Activated T-helper 17 cell treated with anti-CD3 and anti-CD28 coated beads, Interleukin-2, amount 50 U/mL, for 72 hours (primary cell): ENCODE results near the gene OR2A25. TPM values are rescaled to one million over a fixed set of nuclear protein-coding genes. Genes with fewer than 3 reads are reported as not detected.

Experiments
- ATAC-seq: fragments of 150-1000 bp; cut with Tn5 transposase; replicated peaks from 2 replicates; pipeline ENCODE4 v1.10.0; 2021; ENCODE audit warnings: mild to moderate bottlenecking, moderate library complexity
- H3K27ac Mint-ChIP-seq: one replicate; pipeline ENCODE4 v1.8.0; 2022; ENCODE audit warnings: mixed read lengths
- H3K27me3 Mint-ChIP-seq: one replicate; pipeline ENCODE4 v1.8.0; 2022; ENCODE audit warnings: mixed read lengths
- H3K36me3 Mint-ChIP-seq: one replicate; pipeline ENCODE4 v1.8.0; 2022; ENCODE audit warnings: low read depth, mild to moderate bottlenecking, mixed read lengths
- H3K4me1 Mint-ChIP-seq: one replicate; pipeline ENCODE4 v1.8.0; 2022; ENCODE audit warnings: mixed read lengths
- H3K4me3 Mint-ChIP-seq: one replicate; pipeline ENCODE4 v1.8.0; 2022; ENCODE audit warnings: mild to moderate bottlenecking, mixed read lengths
- H3K9me3 Mint-ChIP-seq: one replicate; pipeline ENCODE4 v1.8.0; 2022; ENCODE audit warnings: mixed read lengths
- total RNA-seq, 2 donors: library from RNA; stranded (reverse); gene quantifications; one replicate each; pipeline ENCODE4 v1.2.3, GENCODE V29; 2022

Gene OR2A25
- total RNA-seq, 2 donors from 2014 or later = not detected

GRCh38 chr7:144105211-144105610, 35.6 kb downstream of the OR2A25 start:
- ATAC-seq = no peak
- H3K4me1 Mint-ChIP-seq = no peaks in the 10 kb centered on the region
- no peak overlapping the region for H3K4me3 Mint-ChIP-seq
- H3K36me3 Mint-ChIP-seq = no peaks in the 10 kb centered on the region
- H3K9me3 Mint-ChIP-seq = no peaks in the 10 kb centered on the region
- peaks cover 14% of the 10 kb centered on the region for H3K27me3 Mint-ChIP-seq
- no peak overlapping the region for H3K27ac Mint-ChIP-seq

DNA sequence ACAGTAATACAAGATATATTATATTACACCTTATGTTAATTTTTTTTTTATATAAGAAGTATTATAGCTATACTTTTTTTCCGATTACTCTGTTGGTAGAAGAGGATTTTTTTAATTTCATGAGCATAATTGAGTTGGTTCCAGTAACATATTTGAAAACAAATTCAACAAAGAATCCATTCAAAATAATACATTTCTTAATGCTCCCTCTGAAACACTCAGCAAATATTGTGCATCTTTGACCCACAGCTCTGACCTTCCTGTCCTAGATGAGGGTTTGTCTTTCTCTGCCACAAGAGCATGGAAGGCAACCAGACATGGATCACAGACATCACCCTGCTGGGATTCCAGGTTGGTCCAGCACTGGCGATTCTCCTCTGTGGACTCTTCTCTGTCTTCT, 39.7 kb downstream of the OR2A25 start, which contains the start of gene OR2A2:
OR2A2 (plus strand) TSS at position 301 of the 400 bp plus-strand sequence; CDS start at position 301, 0 bp downstream.
- H3K27me3 Mint-ChIP-seq = peaks cover 5% of the 10 kb centered on the region
- H3K27ac Mint-ChIP-seq = no peak within 1 kb of the TSS
- no peaks in the 10 kb centered on the region for H3K4me1 Mint-ChIP-seq
- no peak for ATAC-seq
- no peak within 1 kb of the TSS for H3K4me3 Mint-ChIP-seq
- H3K9me3 Mint-ChIP-seq = no peaks in the 10 kb centered on the region
- no peaks in the 10 kb centered on the region for H3K36me3 Mint-ChIP-seq

- Mint-ChIP-seq H3K27ac (no peak overlapping the region), H3K4me1 (no peaks in the 10 kb centered on the region), H3K9me3 (no peaks in the 10 kb centered on the region), H3K36me3 (no peaks in the 10 kb centered on the region), H3K27me3 (peaks cover 5% of the 10 kb centered on the region), H3K4me3 (no peak overlapping the region)
- ATAC-seq = no peak
Measured at GRCh38 chr7:144110272-144110671, 40.7 kb downstream of the OR2A25 start.

DNA sequence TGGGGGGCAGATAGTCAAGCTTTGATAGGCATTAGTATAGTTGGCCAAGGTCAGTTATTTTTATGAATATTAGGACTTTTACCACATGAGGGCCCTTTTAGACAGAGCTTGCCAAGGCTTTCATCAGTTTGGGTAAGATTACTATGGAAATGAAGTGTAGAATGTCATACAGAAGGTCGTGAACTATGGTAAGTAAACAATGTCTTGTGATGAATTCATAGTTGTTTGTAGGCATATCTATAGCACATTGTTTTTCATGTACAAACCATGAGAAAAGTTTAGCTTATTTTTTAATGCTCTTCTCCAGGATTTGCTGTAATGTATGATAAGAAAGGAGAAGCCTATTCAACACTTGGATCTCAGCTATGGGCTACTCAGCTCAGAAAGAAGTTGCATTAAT, 44.0 kb downstream of the OR2A25 start:
- ATAC-seq = no peak
- H3K9me3 Mint-ChIP-seq = no peaks in the 10 kb centered on the region
- no peaks in the 10 kb centered on the region for H3K4me1 Mint-ChIP-seq
- H3K4me3 Mint-ChIP-seq = no peak overlapping the region
- H3K27ac Mint-ChIP-seq = no peak overlapping the region
- no peaks in the 10 kb centered on the region for H3K36me3 Mint-ChIP-seq
- H3K27me3 Mint-ChIP-seq = peaks cover 4% of the 10 kb centered on the region

GRCh38 chr7:144118341-144118740, 48.7 kb downstream of the OR2A25 start:
- Mint-ChIP-seq H3K4me1 (no peaks in the 10 kb centered on the region), H3K27ac (no peak overlapping the region), H3K27me3 (peaks cover 10% of the 10 kb centered on the region), H3K4me3 (no peak overlapping the region), H3K36me3 (no peaks in the 10 kb centered on the region), H3K9me3 (no peaks in the 10 kb centered on the region)
- ATAC-seq = no peak

- no peak for ATAC-seq
- Mint-ChIP-seq H3K27me3 (peaks cover 10% of the 10 kb centered on the region), H3K27ac (no peak within 1 kb of the TSS), H3K4me1 (no peaks in the 10 kb centered on the region), H3K4me3 (no peak within 1 kb of the TSS), H3K36me3 (no peaks in the 10 kb centered on the region), H3K9me3 (no peaks in the 10 kb centered on the region)
Measured at GRCh38 chr7:144122876-144123275, 53.3 kb downstream of the OR2A25 start, which contains the start of gene OR2A14. TSS of gene OR2A14 (plus strand) at chr7:144123176. CDS start at chr7:144129113, 5,937 bp downstream.

Other genes with a start within 250 kb of the OR2A25 start
- 10 to 100 TPM; 19.2 to 48.0 TPM for gene TCAF1, start 167.6 kb upstream of the OR2A25 start, total RNA-seq
- not detected for gene OR2F2, start 134.6 kb upstream of the OR2A25 start, total RNA-seq
- gene OR2F1, start 115.0 kb upstream of the OR2A25 start, total RNA-seq = not detected
- gene OR6B1, start 69.5 kb upstream of the OR2A25 start, total RNA-seq = not detected
- gene OR2A5, start 20.9 kb upstream of the OR2A25 start, total RNA-seq = not detected
- not detected for gene OR2A12, start 16.5 kb downstream of the OR2A25 start, total RNA-seq
- not detected for gene OR2A2, start 39.8 kb downstream of the OR2A25 start, total RNA-seq
- gene OR2A14, start 53.4 kb downstream of the OR2A25 start, total RNA-seq = not detected
- gene CTAGE4, start 113.7 kb downstream of the OR2A25 start, total RNA-seq = 1 to 10 TPM; 1.1 to 4.2 TPM
- 1 to 10 TPM; 1.1 to 5.1 TPM for gene ARHGEF35, start 126.0 kb downstream of the OR2A25 start, total RNA-seq
- gene OR2A42, start 169.8 kb downstream of the OR2A25 start, total RNA-seq = not detected
- 1 to 10 TPM in 1 of 2 donors, under 1 TPM in 1; 0.80 to 5.3 TPM for gene OR2A7, start 195.0 kb downstream of the OR2A25 start, total RNA-seq
- gene CTAGE8, start 199.5 kb downstream of the OR2A25 start, total RNA-seq = under 1 TPM; 0.28 to 0.61 TPM
- gene OR2A1, start 242.6 kb downstream of the OR2A25 start, total RNA-seq = under 1 TPM in 1 of 2 donors, not detected in 1; 0.05 TPM